ENCODE measurements around the gene TMEM181. TPM values are rescaled to one million over a fixed set of nuclear protein-coding genes. Genes with fewer than 3 reads are reported as not detected.

TMEM181 gene
- total and polyA plus RNA-seq, 2 of the 13 experiments (the other 11 are each of a cell fraction or from before 2014, with no cell fraction given) = 59.1 to 108 TPM

- TF ChIP-seq ZNF251 (CRISPR knock-in tag; IDR thresholded peaks at IDR 0.05) (0 out of 2 replicates have a peak, but pooled peaks have one; percentile 25), FOXA3 (CRISPR knock-in tag; IDR thresholded peaks at IDR 0.05) (no peak), ZNF513 (CRISPR knock-in tag; conservative IDR thresholded peaks at IDR 0.05) (no peak), ZMYM3 (CRISPR knock-in tag; IDR thresholded peaks at IDR 0.05) (no peak), ZKSCAN8 (CRISPR knock-in tag; IDR thresholded peaks at IDR 0.05; ENCODE audit: borderline replicate concordance) (no peak), SATB2 (CRISPR knock-in tag; IDR thresholded peaks at IDR 0.05) (no peak), RXRB (CRISPR knock-in tag; IDR thresholded peaks at IDR 0.05; ENCODE audit: borderline replicate concordance) (no peak; the same call in 1 of the 2 replicates), ZNF772 (CRISPR knock-in tag; IDR thresholded peaks at IDR 0.05) (no peak), GATAD1 (CRISPR knock-in tag; IDR thresholded peaks at IDR 0.05) (no peak), MAF1 (CRISPR knock-in tag; IDR thresholded peaks at IDR 0.05; ENCODE audit: borderline replicate concordance) (no peak), ZNF777 (CRISPR knock-in tag; IDR thresholded peaks at IDR 0.05) (0 out of 2 replicates have a peak, but pooled peaks have one; percentile 2), KAT7 (CRISPR knock-in tag; IDR thresholded peaks at IDR 0.05; ENCODE audit: borderline replicate concordance) (peak; percentile 70; the same call in 1 of the 2 replicates), ZNF121 (CRISPR knock-in tag; IDR thresholded peaks at IDR 0.05) (no peak), AHDC1 (CRISPR knock-in tag; IDR thresholded peaks at IDR 0.05; ENCODE audit: borderline replicate concordance) (no peak), ZNF468 (CRISPR knock-in tag; IDR thresholded peaks at IDR 0.05) (no peak), REL (CRISPR knock-in tag; conservative IDR thresholded peaks at IDR 0.05) (no peak), DNMT1 (CRISPR knock-in tag; IDR thresholded peaks at IDR 0.05) (no peak; the same call in 1 of the 2 replicates), ZNF275 (CRISPR knock-in tag; IDR thresholded peaks at IDR 0.05; ENCODE audit: borderline replicate concordance) (no peak), LRRFIP1 (CRISPR knock-in tag; conservative IDR thresholded peaks at IDR 0.05) (no peak)
Measured at GRCh38 chr6:158560836-158561320, 987 bp downstream of the TMEM181 start (continued).

Measured in HepG2 (cell line).